ENCODE results near the gene CEP128. TPM values are rescaled to one million over a fixed set of nuclear protein-coding genes. Genes with fewer than 3 reads are reported as not detected.
A peak's percentile ranks its signal among the peaks of the same experiment; 100 is the strongest.

The CEP128 gene
- total and polyA plus RNA-seq, 2 donors from 2014 or later, result 0.43 to 9.0 TPM

DNA sequence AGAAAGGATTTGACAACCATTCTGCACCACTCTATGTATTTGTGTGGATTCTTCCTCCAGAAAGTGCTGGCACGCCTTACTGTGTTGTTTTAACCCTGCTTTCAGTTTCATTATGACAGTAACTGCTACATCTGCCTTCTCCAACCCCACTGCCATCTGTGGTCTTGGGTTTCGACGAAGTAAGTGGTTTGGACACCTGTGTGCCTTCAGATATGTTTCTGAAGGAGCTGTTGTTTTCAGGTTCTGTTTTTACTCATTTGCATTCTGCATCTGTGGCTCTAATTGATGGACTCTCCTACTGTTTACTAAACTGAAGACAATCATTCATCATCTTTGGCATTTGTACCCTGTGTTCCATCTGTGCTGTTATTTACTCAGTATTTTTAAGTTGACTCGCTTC is 18.0 kb upstream of the CEP128 start:
- TF ChIP-seq, protein P1, sequence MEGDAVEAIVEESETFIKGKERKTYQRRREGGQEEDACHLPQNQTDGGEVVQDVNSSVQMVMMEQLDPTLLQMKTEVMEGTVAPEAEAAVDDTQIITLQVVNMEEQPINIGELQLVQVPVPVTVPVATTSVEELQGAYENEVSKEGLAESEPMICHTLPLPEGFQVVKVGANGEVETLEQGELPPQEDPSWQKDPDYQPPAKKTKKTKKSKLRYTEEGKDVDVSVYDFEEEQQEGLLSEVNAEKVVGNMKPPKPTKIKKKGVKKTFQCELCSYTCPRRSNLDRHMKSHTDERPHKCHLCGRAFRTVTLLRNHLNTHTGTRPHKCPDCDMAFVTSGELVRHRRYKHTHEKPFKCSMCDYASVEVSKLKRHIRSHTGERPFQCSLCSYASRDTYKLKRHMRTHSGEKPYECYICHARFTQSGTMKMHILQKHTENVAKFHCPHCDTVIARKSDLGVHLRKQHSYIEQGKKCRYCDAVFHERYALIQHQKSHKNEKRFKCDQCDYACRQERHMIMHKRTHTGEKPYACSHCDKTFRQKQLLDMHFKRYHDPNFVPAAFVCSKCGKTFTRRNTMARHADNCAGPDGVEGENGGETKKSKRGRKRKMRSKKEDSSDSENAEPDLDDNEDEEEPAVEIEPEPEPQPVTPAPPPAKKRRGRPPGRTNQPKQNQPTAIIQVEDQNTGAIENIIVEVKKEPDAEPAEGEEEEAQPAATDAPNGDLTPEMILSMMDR (IDR thresholded peaks at IDR 0.05; ENCODE audit: borderline replicate concordance, extremely low read depth, insufficient read depth), result no peak
- Histone ChIP-seq H3K27me3 (ENCODE audit: control insufficient read depth, insufficient read depth, low read length) (peaks cover 7% of the 10 kb centered on the region), H3K36me3 (ENCODE audit: control insufficient read depth in 2 of 3, insufficient read depth in 3 of 3, low read length in 3 of 3) (no peaks in the 10 kb centered on the region), H3K4me1 (ENCODE audit: control insufficient read depth in 2 of 3, insufficient read depth in 2 of 3, low read depth in 1 of 3, low read length in 3 of 3) (peaks cover 0 to 5% (median 0%) of the 10 kb centered on the region in 3 donors), H3K9me3 (ENCODE audit: control insufficient read depth in 2 of 3, insufficient read depth in 1 of 3, low read length in 3 of 3) (no peaks in the 10 kb centered on the region), H3K9ac (ENCODE audit: low read length in 3 of 3) (no peak overlapping the region), H3K4me3 (ENCODE audit: low read length in 3 of 3) (peak overlapping the region in 2 of 3 donors; percentile 3 to 38), H3K27ac (ENCODE audit: low read depth in 2 of 2, low read length in 2 of 2) (no peak overlapping the region)
- intact Hi-C loops (cut with DNase I), result no loop called here
- no peak for DNase-seq
- no peak for FAIRE-seq

DNA sequence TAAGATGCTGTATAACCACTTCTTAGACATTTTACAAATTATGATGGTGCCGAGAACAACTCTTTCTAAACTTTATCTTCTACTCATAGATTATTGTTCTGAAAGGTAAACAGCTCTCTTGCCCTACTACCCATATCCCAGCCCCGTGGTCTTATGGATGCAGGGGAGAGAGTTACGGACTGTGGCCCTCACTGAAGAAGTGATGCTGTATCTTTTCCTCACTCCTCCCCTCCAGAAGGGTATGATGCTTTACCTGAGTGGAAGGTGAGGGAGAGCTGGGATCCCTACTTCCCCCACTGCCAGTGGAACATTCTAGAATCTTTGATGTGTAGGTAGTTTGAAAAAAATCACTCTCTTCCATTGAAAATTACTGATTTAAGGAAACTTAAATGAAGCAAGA is 17.4 kb upstream of the CEP128 start:
- Histone ChIP-seq H3K9me3 (ENCODE audit: control insufficient read depth in 2 of 3, insufficient read depth in 1 of 3, low read length in 3 of 3) (no peaks in the 10 kb centered on the region), H3K27ac (ENCODE audit: low read depth in 2 of 2, low read length in 2 of 2) (no peak overlapping the region), H3K9ac (ENCODE audit: low read length in 3 of 3) (no peak overlapping the region), H3K4me1 (ENCODE audit: control insufficient read depth in 2 of 3, insufficient read depth in 2 of 3, low read depth in 1 of 3, low read length in 3 of 3) (peaks cover 0 to 5% (median 0%) of the 10 kb centered on the region in 3 donors), H3K4me3 (ENCODE audit: low read length in 3 of 3) (no peak overlapping the region), H3K36me3 (ENCODE audit: control insufficient read depth in 2 of 3, insufficient read depth in 3 of 3, low read length in 3 of 3) (no peaks in the 10 kb centered on the region), H3K27me3 (ENCODE audit: control insufficient read depth, insufficient read depth, low read length) (peaks cover 7% of the 10 kb centered on the region)
- TF ChIP-seq, protein P1 (IDR thresholded peaks at IDR 0.05; ENCODE audit: borderline replicate concordance, extremely low read depth, insufficient read depth), result no peak
- intact Hi-C loops (cut with DNase I), result no loop called here
- DNase-seq (no peak), FAIRE-seq (no peak)

DNA sequence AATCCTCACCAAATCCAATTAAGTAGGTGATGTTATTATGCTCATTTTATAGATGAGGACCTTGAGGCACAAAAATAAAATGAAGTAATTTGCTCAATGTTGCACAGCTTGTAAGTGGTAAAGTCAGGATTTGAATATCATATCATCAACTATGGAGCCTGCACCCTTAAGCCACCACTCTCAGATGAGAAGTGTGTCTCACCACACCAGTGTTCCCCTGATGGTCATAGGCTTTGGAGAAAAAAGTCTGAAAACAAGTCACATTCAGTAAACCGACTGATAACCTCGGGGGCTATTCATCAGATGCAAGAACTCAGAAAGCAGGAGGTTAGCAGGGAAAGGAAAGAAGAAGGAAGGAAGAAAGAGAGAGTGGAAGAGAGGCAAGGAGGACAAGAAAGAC is 16.7 kb upstream of the CEP128 start:
- H3K4me1 ChIP-seq (ENCODE audit: control insufficient read depth in 2 of 3, insufficient read depth in 2 of 3, low read depth in 1 of 3, low read length in 3 of 3), result peaks cover 0 to 5% (median 0%) of the 10 kb centered on the region in 3 donors
- H3K9ac ChIP-seq (ENCODE audit: low read length in 3 of 3), result no peak overlapping the region
- H3K27ac ChIP-seq (ENCODE audit: low read depth in 2 of 2, low read length in 2 of 2), result no peak overlapping the region
- TF ChIP-seq, protein P1 (IDR thresholded peaks at IDR 0.05; ENCODE audit: borderline replicate concordance, extremely low read depth, insufficient read depth), result no peak
- H3K4me3 ChIP-seq (ENCODE audit: low read length in 3 of 3), result no peak overlapping the region
- H3K36me3 ChIP-seq (ENCODE audit: control insufficient read depth in 2 of 3, insufficient read depth in 3 of 3, low read length in 3 of 3), result no peaks in the 10 kb centered on the region
- intact Hi-C loops (cut with DNase I), result no loop called here
- H3K27me3 ChIP-seq (ENCODE audit: control insufficient read depth, insufficient read depth, low read length), result peaks cover 7% of the 10 kb centered on the region
- no peaks in the 10 kb centered on the region for H3K9me3 ChIP-seq (ENCODE audit: control insufficient read depth in 2 of 3, insufficient read depth in 1 of 3, low read length in 3 of 3)
- DNase-seq, result no peak
- no peak for FAIRE-seq

DNA sequence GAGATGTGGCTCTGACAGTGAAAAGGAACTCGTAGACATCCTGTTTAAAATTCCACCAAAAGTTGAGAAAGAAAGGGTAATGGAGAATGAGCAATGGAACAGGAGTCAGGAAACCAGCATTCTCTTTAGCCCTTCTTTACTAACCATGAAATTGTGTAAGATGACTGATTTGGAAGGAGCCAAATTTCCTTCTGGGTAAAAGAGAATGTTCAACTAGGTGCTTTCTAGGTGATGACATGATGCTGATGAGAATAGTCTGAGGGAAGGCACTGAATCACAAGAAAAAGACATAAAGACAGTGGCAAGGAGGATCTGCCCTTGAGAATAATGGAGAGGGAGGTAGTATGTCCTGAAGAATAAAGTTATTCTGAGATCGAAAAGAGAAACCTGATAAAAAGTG is 16.1 kb upstream of the CEP128 start:
- no peak overlapping the region for H3K4me3 ChIP-seq (ENCODE audit: low read length in 3 of 3)
- intact Hi-C loops (cut with DNase I), result no loop called here
- FAIRE-seq, result no peak
- TF ChIP-seq, protein P1 (IDR thresholded peaks at IDR 0.05; ENCODE audit: borderline replicate concordance, extremely low read depth, insufficient read depth), result no peak
- no peak overlapping the region for H3K27ac ChIP-seq (ENCODE audit: low read depth in 2 of 2, low read length in 2 of 2)
- H3K9ac ChIP-seq (ENCODE audit: low read length in 3 of 3), result no peak overlapping the region
- H3K9me3 ChIP-seq (ENCODE audit: control insufficient read depth in 2 of 3, insufficient read depth in 1 of 3, low read length in 3 of 3), result no peaks in the 10 kb centered on the region
- peaks cover 0 to 5% (median 0%) of the 10 kb centered on the region in 3 donors for H3K4me1 ChIP-seq (ENCODE audit: control insufficient read depth in 2 of 3, insufficient read depth in 2 of 3, low read depth in 1 of 3, low read length in 3 of 3)
- no peak for DNase-seq
- peaks cover 7% of the 10 kb centered on the region for H3K27me3 ChIP-seq (ENCODE audit: control insufficient read depth, insufficient read depth, low read length)
- no peaks in the 10 kb centered on the region for H3K36me3 ChIP-seq (ENCODE audit: control insufficient read depth in 2 of 3, insufficient read depth in 3 of 3, low read length in 3 of 3)
